ENCODE results near the gene ASB16. TPM values are rescaled to one million over a fixed set of nuclear protein-coding genes. Genes with fewer than 3 reads are reported as not detected.

The ASB16 gene
- polyA plus RNA-seq, 1 donor from 2014 or later = not detected

DNA sequence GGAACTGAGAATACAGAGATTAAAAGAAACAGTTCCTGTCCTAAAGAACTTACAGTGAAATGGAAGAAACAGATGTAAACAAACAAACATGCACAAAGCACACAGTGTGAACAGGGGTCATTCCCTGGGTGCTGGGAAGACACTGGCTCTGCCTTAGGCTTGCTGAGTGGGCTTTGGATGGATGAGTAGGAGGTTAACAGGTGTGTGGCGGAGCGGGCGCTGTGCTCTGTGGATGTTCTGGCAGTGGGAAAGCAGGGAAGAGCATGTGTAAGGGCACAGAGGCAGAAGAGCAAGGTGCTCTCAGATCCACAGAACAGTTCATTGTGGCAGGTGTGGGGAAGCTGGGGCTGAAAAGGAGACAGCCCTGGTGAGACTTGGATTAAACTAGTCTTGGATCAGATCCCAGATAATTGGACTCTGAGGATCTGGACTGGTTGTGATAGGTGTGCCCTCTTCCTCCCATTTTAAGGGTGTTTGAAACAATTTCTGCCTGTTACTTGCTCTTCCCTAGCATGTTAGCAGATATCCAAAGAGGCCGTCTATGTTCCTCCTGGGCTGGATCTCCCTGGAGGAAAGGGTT, 20.7 kb upstream of the ASB16 start:
- no peak overlapping the region for H3K27ac ChIP-seq (ENCODE audit: low read length)
- no peak overlapping the region for H3K9ac ChIP-seq (ENCODE audit: low read length)
- H3F3A ChIP-seq (ENCODE audit: insufficient read depth, low read length, poor library complexity, severe bottlenecking) = no peaks in the 10 kb centered on the region
- no peaks in the 10 kb centered on the region for H3K9me3 ChIP-seq (ENCODE audit: low read length)
- TF ChIP-seq REST (IDR thresholded peaks at IDR 0.05; ENCODE audit: borderline replicate concordance) = no peak
- TF ChIP-seq CTCF (IDR thresholded peaks at IDR 0.05; ENCODE audit: poor library complexity, severe bottlenecking) = no peak
- TF ChIP-seq EP300 (conservative IDR thresholded peaks at IDR 0.05; ENCODE audit: poor library complexity, severe bottlenecking) = no peak
- no peak for TF ChIP-seq EZH2 (IDR thresholded peaks at IDR 0.05; ENCODE audit: borderline replicate concordance, insufficient read depth, low read length, poor library complexity, severe bottlenecking)
- no peak for TF ChIP-seq POLR2AphosphoS5 (IDR thresholded peaks at IDR 0.05)
- no peak for TF ChIP-seq TAF1 (IDR thresholded peaks at IDR 0.05; ENCODE audit: low read depth)
- no peak for TF ChIP-seq MXI1 (conservative IDR thresholded peaks at IDR 0.05; ENCODE audit: poor library complexity, severe bottlenecking)
- TF ChIP-seq SMC3 (conservative IDR thresholded peaks at IDR 0.05; ENCODE audit: poor library complexity) = no peak
- TF ChIP-seq RAD21 (conservative IDR thresholded peaks at IDR 0.05) = no peak
- no peaks in the 10 kb centered on the region for H3K79me2 ChIP-seq (replicated peaks; ENCODE audit: insufficient read depth, low read length)
- H3K27me3 ChIP-seq (ENCODE audit: insufficient read depth, low read depth, low read length) = no peaks in the 10 kb centered on the region
- no peaks in the 10 kb centered on the region for H4K20me1 ChIP-seq (ENCODE audit: insufficient read depth)
- H3K9me2 ChIP-seq (ENCODE audit: insufficient read depth, low read length) = no peaks in the 10 kb centered on the region
- H3K4me3 ChIP-seq (ENCODE audit: low read length) = no peak overlapping the region
- H3K4me2 ChIP-seq (ENCODE audit: low read length) = no peak overlapping the region
- H2AFZ ChIP-seq (ENCODE audit: low read depth, low read length) = no peak overlapping the region
- no peaks in the 10 kb centered on the region for H3K36me3 ChIP-seq (ENCODE audit: insufficient read depth, low read length)

- Histone ChIP-seq H3K79me2 (replicated peaks; ENCODE audit: insufficient read depth, low read length) (no peaks in the 10 kb centered on the region), H3K9me2 (ENCODE audit: insufficient read depth, low read length) (no peaks in the 10 kb centered on the region), H2AFZ (ENCODE audit: low read depth, low read length) (no peak overlapping the region), H3K9ac (ENCODE audit: low read length) (no peak overlapping the region), H3K27me3 (ENCODE audit: insufficient read depth, low read depth, low read length) (no peaks in the 10 kb centered on the region), H3K4me2 (ENCODE audit: low read length) (no peak overlapping the region), H4K20me1 (ENCODE audit: insufficient read depth) (no peaks in the 10 kb centered on the region), H3K36me3 (ENCODE audit: insufficient read depth, low read length) (no peaks in the 10 kb centered on the region), H3K9me3 (ENCODE audit: low read length) (no peaks in the 10 kb centered on the region), H3K27ac (ENCODE audit: low read length) (no peak overlapping the region), H3F3A (ENCODE audit: insufficient read depth, low read length, poor library complexity, severe bottlenecking) (no peaks in the 10 kb centered on the region), H3K4me3 (ENCODE audit: low read length) (no peak overlapping the region)
- no peak for TF ChIP-seq RAD21 (conservative IDR thresholded peaks at IDR 0.05)
- TF ChIP-seq SMC3 (conservative IDR thresholded peaks at IDR 0.05; ENCODE audit: poor library complexity) = no peak
- TF ChIP-seq REST (IDR thresholded peaks at IDR 0.05; ENCODE audit: borderline replicate concordance) = no peak
- TF ChIP-seq EZH2 (IDR thresholded peaks at IDR 0.05; ENCODE audit: borderline replicate concordance, insufficient read depth, low read length, poor library complexity, severe bottlenecking) = no peak
- TF ChIP-seq TAF1 (IDR thresholded peaks at IDR 0.05; ENCODE audit: low read depth) = no peak
- no peak for TF ChIP-seq CTCF (IDR thresholded peaks at IDR 0.05; ENCODE audit: poor library complexity, severe bottlenecking)
- no peak for TF ChIP-seq MXI1 (conservative IDR thresholded peaks at IDR 0.05; ENCODE audit: poor library complexity, severe bottlenecking)
Measured at GRCh38 chr17:44152875-44153274, 17.6 kb upstream of the ASB16 start.
